OCI-LY1 (cell line): Measurements from ENCODE around the gene ZNF296.
A peak's percentile ranks its signal among the peaks of the same experiment; 100 is the strongest.

ENCODE experiments used
- H2AFZ ChIP-seq: fragments of 200-600 bp; sonication (generic), shearing (Covaris generic); 2 replicates; pipeline ENCODE4 v1.6.0; 2014; ENCODE audit warnings: antibody characterized with exemption, mild to moderate bottlenecking, low read length
- H3F3A ChIP-seq: fragments of 200-600 bp; sonication (generic), shearing (Covaris generic); 2 replicates; pipeline ENCODE4 v1.6.0; 2014; ENCODE audit warnings: mild to moderate bottlenecking, antibody characterized with exemption, low read length, moderate library complexity; ENCODE audit not compliant: insufficient read depth
- H3K27ac ChIP-seq: fragments of 200-600 bp; sonication (generic); 2 replicates; pipeline ENCODE4 v1.5.1; 2014; ENCODE audit warnings: low read length, mixed run types, mild to moderate bottlenecking, low read depth; ENCODE audit not compliant: poor library complexity, severe bottlenecking
- H3K27me3 ChIP-seq: fragments of 200-600 bp; sonication (generic); 2 replicates; pipeline ENCODE4 v1.6.0; 2014; ENCODE audit warnings: antibody characterized with exemption, mild to moderate bottlenecking, low read length, moderate library complexity; ENCODE audit not compliant: insufficient read depth
- H3K36me3 ChIP-seq: fragments of 200-600 bp; sonication (generic); 2 replicates; pipeline ENCODE4 v1.6.1; 2014; ENCODE audit warnings: mild to moderate bottlenecking, antibody characterized with exemption, low read length, moderate library complexity, mixed read lengths; ENCODE audit not compliant: insufficient read depth
- H3K4me1 ChIP-seq: fragments of 200-600 bp; sonication (generic); 2 replicates; pipeline ENCODE4 v1.5.1; 2014; ENCODE audit warnings: mild to moderate bottlenecking, low read length, moderate library complexity; ENCODE audit not compliant: insufficient read depth, severe bottlenecking
- H3K4me2 ChIP-seq: fragments of 200-600 bp; sonication (generic), shearing (Covaris generic); 2 replicates; pipeline ENCODE4 v1.6.1; 2014; ENCODE audit warnings: low read length
- H3K4me3 ChIP-seq: fragments of 200-600 bp; sonication (generic); 2 replicates; pipeline ENCODE4 v1.5.1; 2014; ENCODE audit warnings: low read length, low read depth, mild to moderate bottlenecking, mixed read lengths; ENCODE audit not compliant: poor library complexity, severe bottlenecking
- H3K79me2 ChIP-seq: fragments of 200-600 bp; shearing (Covaris generic); 2 replicates; pipeline ENCODE4 v1.6.1; 2016; ENCODE audit warnings: mixed run types, low read length, mixed read lengths; ENCODE audit not compliant: insufficient read depth
- H3K9ac ChIP-seq: fragments of 200-600 bp; sonication (generic), shearing (Covaris generic); 2 replicates; pipeline ENCODE4 v1.6.1; 2014; ENCODE audit warnings: mild to moderate bottlenecking, low read length, mixed read lengths
- H3K9me2 ChIP-seq: fragments of 200-600 bp; sonication (generic), shearing (Covaris generic); 2 replicates; pipeline ENCODE4 v1.6.1; 2014; ENCODE audit warnings: low read depth, mild to moderate bottlenecking, low read length, mixed read lengths
- H3K9me3 ChIP-seq: fragments of 200-600 bp; shearing (Covaris generic); 2 replicates; pipeline ENCODE4 v1.6.1; 2014; ENCODE audit warnings: low read length, mixed read lengths
- H4K20me1 ChIP-seq: fragments of 200-600 bp; sonication (generic), shearing (Covaris generic); 2 replicates; pipeline ENCODE4 v1.6.0; 2016; ENCODE audit warnings: mild to moderate bottlenecking, low read length; ENCODE audit not compliant: insufficient read depth
- EZH2 ChIP-seq: fragments of 200-600 bp; sonication (generic), shearing (Covaris generic); IDR thresholded peaks from 2 replicates; pipeline ENCODE4 v1.8.0; 2017; ENCODE audit warnings: borderline replicate concordance, mixed run types, mild to moderate bottlenecking, antibody characterized with exemption, low read length, moderate library complexity, mixed read lengths
- TF ChIP-seq, protein P1 (sequence below): fragments of 200-600 bp; sonication (generic), shearing (Covaris generic); IDR thresholded peaks from 2 replicates; pipeline ENCODE4 v1.5.1; 2017; ENCODE audit warnings: mild to moderate bottlenecking, antibody characterized with exemption, low read length, moderate library complexity, mixed read lengths

Gene ZNF296

DNA sequence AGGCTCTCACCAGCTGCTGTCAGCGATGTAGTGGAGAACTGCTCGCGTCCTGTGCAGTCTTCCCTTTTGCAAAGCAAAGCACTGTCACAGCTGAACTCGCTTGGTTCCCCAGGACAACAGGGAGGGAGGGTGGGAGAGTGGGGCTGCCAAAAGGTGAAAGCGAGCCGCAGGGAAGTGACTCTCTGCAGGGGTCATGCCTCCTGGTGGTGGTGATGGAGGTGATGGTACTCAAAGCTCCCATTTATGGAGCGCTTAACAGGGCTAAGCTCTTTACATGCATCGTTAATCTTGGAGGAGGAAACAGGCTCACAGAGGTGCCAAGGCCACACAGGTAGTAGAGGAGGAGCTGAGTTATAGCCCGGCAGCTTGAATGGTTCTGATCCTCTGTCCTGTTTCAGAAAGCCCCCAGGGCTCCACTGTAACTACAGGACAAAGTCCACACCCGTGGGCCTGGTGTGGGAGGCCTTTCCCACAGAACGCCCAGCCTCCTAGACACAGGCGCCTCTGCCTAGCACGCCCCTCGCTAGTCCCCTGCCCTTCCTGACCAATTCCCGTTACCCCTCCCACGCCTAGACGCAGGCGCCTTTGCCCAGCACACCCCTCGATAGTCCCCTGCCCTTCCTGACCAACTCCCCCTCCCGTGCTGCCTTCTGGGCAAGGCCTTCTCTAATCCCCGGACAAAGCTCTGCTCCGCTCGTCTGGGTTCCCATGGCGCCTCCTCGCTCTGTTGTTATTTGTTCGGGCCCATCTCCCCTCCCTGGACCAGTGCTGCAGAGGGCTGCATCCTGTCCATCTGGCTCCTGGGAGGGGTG is 27.4 kb upstream of the ZNF296 start:
- H3K4me3 ChIP-seq: peak overlapping the region; percentile 44
- peaks cover 54% of the 10 kb centered on the region for H3K4me1 ChIP-seq
- H3K36me3 ChIP-seq: peaks cover 11% of the 10 kb centered on the region
- no peaks in the 10 kb centered on the region for H3K27me3 ChIP-seq
- TF ChIP-seq EZH2: no peak
- TF ChIP-seq, protein P1, sequence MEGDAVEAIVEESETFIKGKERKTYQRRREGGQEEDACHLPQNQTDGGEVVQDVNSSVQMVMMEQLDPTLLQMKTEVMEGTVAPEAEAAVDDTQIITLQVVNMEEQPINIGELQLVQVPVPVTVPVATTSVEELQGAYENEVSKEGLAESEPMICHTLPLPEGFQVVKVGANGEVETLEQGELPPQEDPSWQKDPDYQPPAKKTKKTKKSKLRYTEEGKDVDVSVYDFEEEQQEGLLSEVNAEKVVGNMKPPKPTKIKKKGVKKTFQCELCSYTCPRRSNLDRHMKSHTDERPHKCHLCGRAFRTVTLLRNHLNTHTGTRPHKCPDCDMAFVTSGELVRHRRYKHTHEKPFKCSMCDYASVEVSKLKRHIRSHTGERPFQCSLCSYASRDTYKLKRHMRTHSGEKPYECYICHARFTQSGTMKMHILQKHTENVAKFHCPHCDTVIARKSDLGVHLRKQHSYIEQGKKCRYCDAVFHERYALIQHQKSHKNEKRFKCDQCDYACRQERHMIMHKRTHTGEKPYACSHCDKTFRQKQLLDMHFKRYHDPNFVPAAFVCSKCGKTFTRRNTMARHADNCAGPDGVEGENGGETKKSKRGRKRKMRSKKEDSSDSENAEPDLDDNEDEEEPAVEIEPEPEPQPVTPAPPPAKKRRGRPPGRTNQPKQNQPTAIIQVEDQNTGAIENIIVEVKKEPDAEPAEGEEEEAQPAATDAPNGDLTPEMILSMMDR: no peak
- no peaks in the 10 kb centered on the region for H3F3A ChIP-seq
- no peaks in the 10 kb centered on the region for H3K9me3 ChIP-seq
- H4K20me1 ChIP-seq: no peaks in the 10 kb centered on the region
- peaks cover 12% of the 10 kb centered on the region; the same call in 1 of the 2 replicates for H3K79me2 ChIP-seq
- no peak overlapping the region for H2AFZ ChIP-seq
- H3K9ac ChIP-seq: no peak overlapping the region; the same call in 1 of the 2 replicates
- H3K9me2 ChIP-seq: no peaks in the 10 kb centered on the region
- peak overlapping the region; percentile 64 for H3K4me2 ChIP-seq
- peak overlapping the region; percentile 71 for H3K27ac ChIP-seq

DNA sequence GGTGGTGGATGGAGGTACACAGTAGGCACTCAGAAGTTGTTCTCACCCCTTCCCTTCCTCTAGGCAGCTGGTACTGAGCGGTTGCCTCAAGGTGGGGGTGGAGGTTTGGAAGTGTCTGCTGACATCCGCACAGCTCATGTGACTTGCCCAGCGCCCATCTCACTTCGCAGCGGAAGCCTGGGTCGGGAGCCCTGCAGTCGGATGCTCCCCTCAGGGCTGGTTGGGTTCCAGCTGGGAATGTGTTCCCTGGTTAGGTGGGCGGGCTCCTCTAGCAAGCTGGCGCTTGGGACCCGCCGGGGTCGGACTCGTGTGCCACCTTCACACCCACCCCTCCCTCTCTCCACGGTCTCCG is 26.9 kb upstream of the ZNF296 start:
- Histone ChIP-seq H4K20me1 (no peaks in the 10 kb centered on the region), H3K4me2 (peak overlapping the region; percentile 64), H3K9me2 (no peaks in the 10 kb centered on the region), H3K27ac (peak overlapping the region; percentile 71), H3K9ac (no peak overlapping the region), H3K27me3 (no peaks in the 10 kb centered on the region), H3K79me2 (peaks cover 10% of the 10 kb centered on the region; the same call in 1 of the 2 replicates), H2AFZ (no peak overlapping the region), H3K9me3 (no peaks in the 10 kb centered on the region), H3K36me3 (peaks cover 11% of the 10 kb centered on the region), H3K4me3 (peak overlapping the region; percentile 44), H3F3A (no peaks in the 10 kb centered on the region), H3K4me1 (peaks cover 60% of the 10 kb centered on the region)
- TF ChIP-seq, protein P1: no peak
- TF ChIP-seq EZH2: no peak

DNA sequence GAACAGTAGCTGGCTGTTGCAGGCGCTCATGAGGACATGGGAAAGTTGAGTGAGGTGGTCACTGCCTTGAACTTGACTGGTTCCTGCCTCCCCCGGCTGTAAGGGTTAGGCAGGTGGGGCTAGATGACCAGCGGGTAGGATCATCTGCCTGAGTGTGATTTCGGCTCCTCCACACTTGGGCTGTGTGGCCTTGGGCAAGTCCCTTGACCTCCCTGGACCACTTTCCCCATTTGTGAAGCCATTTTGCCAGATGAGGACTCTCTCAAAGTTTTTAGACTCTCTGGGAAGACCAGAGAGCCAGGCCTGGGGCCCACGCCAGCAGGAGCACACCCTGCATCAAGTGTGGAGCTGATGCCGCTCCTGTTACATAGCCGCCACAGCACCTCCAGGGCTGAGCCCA is 26.2 kb upstream of the ZNF296 start:
- H3K9ac ChIP-seq: no peak overlapping the region
- TF ChIP-seq, protein P1: no peak
- no peak for TF ChIP-seq EZH2
- H4K20me1 ChIP-seq: no peaks in the 10 kb centered on the region
- H3K27me3 ChIP-seq: no peaks in the 10 kb centered on the region
- 0 out of 2 replicates have a peak, but pooled peaks cover 4% of the 10 kb centered on the region for H3K79me2 ChIP-seq
- H3K9me2 ChIP-seq: no peaks in the 10 kb centered on the region
- peak overlapping the region; percentile 64; the same call in 1 of the 2 replicates for H3K4me2 ChIP-seq
- no peak overlapping the region for H3K4me3 ChIP-seq
- no peaks in the 10 kb centered on the region for H3F3A ChIP-seq
- H2AFZ ChIP-seq: no peak overlapping the region
- peaks cover 59% of the 10 kb centered on the region for H3K4me1 ChIP-seq
- H3K36me3 ChIP-seq: peaks cover 11% of the 10 kb centered on the region
- peak overlapping the region; percentile 28 for H3K27ac ChIP-seq
- no peaks in the 10 kb centered on the region for H3K9me3 ChIP-seq
